K562 (cell line): Measurements from ENCODE around the gene DLGAP1. TPM values are rescaled to one million over a fixed set of nuclear protein-coding genes. Genes with fewer than 3 reads are reported as not detected.

Experiments
- ARNT ChIP-seq, 2 experiments: fragments of 450-650 bp; IDR thresholded peaks; 2 replicates each; pipeline ENCODE4 v1.6.1; 2016; ENCODE audit warnings: mild to moderate bottlenecking in 1 of 2
- BACH1 ChIP-seq: fragments of 200-800 bp; sonication (Bioruptor generic); IDR thresholded peaks from 2 replicates; pipeline ENCODE4 v1.6.1; 2016; ENCODE audit warnings: missing genetic modification characterization, missing compliant biosample characterization
- C11orf30 ChIP-seq: fragments of 450-650 bp; IDR thresholded peaks from 2 replicates; pipeline ENCODE4 v1.6.1; 2016; ENCODE audit warnings: low read depth, mild to moderate bottlenecking
- CTBP1 ChIP-seq: fragments of 450-650 bp; IDR thresholded peaks from 2 replicates; pipeline ENCODE4 v1.6.1; 2016; ENCODE audit warnings: borderline replicate concordance
- DPF2 ChIP-seq: fragments of 450-650 bp; IDR thresholded peaks from 2 replicates; pipeline ENCODE4 v1.6.1; 2016
- ELF1 ChIP-seq: fragments of 200-800 bp; sonication (Bioruptor generic); IDR thresholded peaks from 2 replicates; pipeline ENCODE4 v1.6.1; 2016; ENCODE audit warnings: missing genetic modification characterization, missing compliant biosample characterization
- FOXM1 ChIP-seq, 2 experiments: fragments of 450-650 bp in 1 of 2; sonication (generic) in 1 of 2; formaldehyde crosslinking in 1 of 2; IDR thresholded peaks; 2 replicates each; pipeline versions ENCODE4 v1.6.1 to v1.9.0; 2017 to 2022; ENCODE audit warnings: low read depth in 2 of 2, mild to moderate bottlenecking in 2 of 2, missing genetic modification reagents in 1 of 2, moderate library complexity in 1 of 2
- KDM2B ChIP-seq: fragments of 250-450 bp; sonication (Bioruptor Pico); IDR thresholded peaks from 2 replicates; pipeline ENCODE4 v1.8.0; 2021; ENCODE audit warnings: mild to moderate bottlenecking, moderate library complexity
- NFIC ChIP-seq: fragments of 450-650 bp; IDR thresholded peaks from 2 replicates; pipeline ENCODE4 v1.6.1; 2017; ENCODE audit warnings: mild to moderate bottlenecking, inconsistent platforms
- NFXL1 ChIP-seq: fragments of 450-650 bp; formaldehyde crosslinking; IDR thresholded peaks from 2 replicates; pipeline ENCODE4 v1.4.0; 2021; ENCODE audit warnings: mild to moderate bottlenecking
- RBM14 ChIP-seq: fragments of 200-400 bp; formaldehyde crosslinking; IDR thresholded peaks from 2 replicates; pipeline ENCODE4 v1.6.1; 2018; ENCODE audit warnings: low read depth, mild to moderate bottlenecking, low read length, moderate library complexity, borderline replicate concordance; ENCODE audit not compliant: insufficient read depth
- SMAD1 ChIP-seq: fragments of 150-350 bp; IDR thresholded peaks from 2 replicates; pipeline ENCODE4 v1.6.1; 2014; ENCODE audit warnings: low read length, low read depth; ENCODE audit not compliant: partially characterized antibody
- SMARCA4 ChIP-seq: fragments of 450-650 bp; IDR thresholded peaks from 2 replicates; pipeline ENCODE4 v1.6.1; 2016
- SMC3 ChIP-seq: conservative IDR thresholded peaks from 2 replicates; pipeline ENCODE4 v1.6.1; 2011; ENCODE audit warnings: low read depth, low read length, improper control_type of control experiment; ENCODE audit not compliant: insufficient read depth
- TBL1XR1 ChIP-seq, 2 experiments: IDR thresholded peaks; 2 replicates each; pipeline ENCODE4 v1.6.1; 2012; ENCODE audit warnings: improper control_type of control experiment in 2 of 2, low read length in 2 of 2, mild to moderate bottlenecking in 1 of 2
- ZHX1 ChIP-seq: fragments of 150-350 bp; conservative IDR thresholded peaks from 2 replicates; pipeline ENCODE4 v1.6.1; 2014; ENCODE audit warnings: low read length
- ZNF174 ChIP-seq: fragments of 250-450 bp; sonication (Bioruptor Pico); IDR thresholded peaks from 2 replicates; pipeline ENCODE4 v1.4.0; 2020; ENCODE audit warnings: mild to moderate bottlenecking
- ZNF263 ChIP-seq: sonication (generic); formaldehyde crosslinking; IDR thresholded peaks from 2 replicates; pipeline ENCODE4 v1.8.0; 2022; ENCODE audit warnings: mild to moderate bottlenecking, missing genetic modification reagents, borderline replicate concordance
- ZNF644 ChIP-seq: fragments of 200-800 bp; sonication (Bioruptor generic); IDR thresholded peaks from 2 replicates; pipeline ENCODE4 v1.6.1; 2016; ENCODE audit warnings: low read depth, missing genetic modification characterization, missing compliant biosample characterization
- polyA plus RNA-seq, 8 experiments: library from polyadenylated mRNA; depleted of rRNA in 4 of 8; stranded (reverse) in 5 of 8; unstranded in 3 of 8; fragments of >200 nt; fragmentation: Nextera tagmentation in 2 of 8; fragmentation: Illumina TruSeq in 1 of 8; extraction: Ambion mirVana in 2 of 8; extraction: Trizol in 1 of 8; gene quantifications; 2 replicates each; pipeline versions ENCODE4 v1.2.1 to v1.2.3, GENCODE V29; 2011 to 2014; ENCODE audit warnings: inconsistent platforms in 1 of 8, missing spikeins in 1 of 8
- total RNA-seq, 7 experiments: library from RNA; depleted of rRNA in 6 of 7; stranded (reverse); fragments of >200 nt in 6 of 7; fragmentation: Illumina TruSeq in 2 of 7; extraction: Trizol in 2 of 7; gene quantifications; 2 replicates each; pipeline versions ENCODE4 v1.2.1 to v1.2.3, GENCODE V29; 2011 to 2021; ENCODE audit warnings: low replicate concordance in 1 of 7
- TF ChIP-seq, protein P1 (sequence below): fragments of 250-450 bp; sonication (Bioruptor Pico); IDR thresholded peaks from 2 replicates; pipeline ENCODE4 v1.8.0; 2021; ENCODE audit warnings: moderate library complexity, mild to moderate bottlenecking, inconsistent platforms
- TF ChIP-seq, protein P2 (sequence below), 2 experiments: fragments of 450-650 bp in 1 of 2; sonication (generic) in 1 of 2; formaldehyde crosslinking; conservative IDR thresholded peaks; 2 replicates each; pipeline versions ENCODE4 v1.4.0 to v1.8.1; 2020 to 2022; ENCODE audit warnings: mild to moderate bottlenecking in 1 of 2, missing genetic modification reagents in 1 of 2
- TF ChIP-seq, protein P3 (sequence below): fragments of 250-450 bp; sonication (Bioruptor Pico); IDR thresholded peaks from 2 replicates; pipeline ENCODE4 v1.4.0; 2020; ENCODE audit warnings: mild to moderate bottlenecking, moderate library complexity, borderline replicate concordance

The DLGAP1 gene
- total and polyA plus RNA-seq, 9 of the 15 experiments (the other 6 are each of a cell fraction or from before 2014, with no cell fraction given), result 0.04 to 0.22 (median 0.08) TPM

DNA sequence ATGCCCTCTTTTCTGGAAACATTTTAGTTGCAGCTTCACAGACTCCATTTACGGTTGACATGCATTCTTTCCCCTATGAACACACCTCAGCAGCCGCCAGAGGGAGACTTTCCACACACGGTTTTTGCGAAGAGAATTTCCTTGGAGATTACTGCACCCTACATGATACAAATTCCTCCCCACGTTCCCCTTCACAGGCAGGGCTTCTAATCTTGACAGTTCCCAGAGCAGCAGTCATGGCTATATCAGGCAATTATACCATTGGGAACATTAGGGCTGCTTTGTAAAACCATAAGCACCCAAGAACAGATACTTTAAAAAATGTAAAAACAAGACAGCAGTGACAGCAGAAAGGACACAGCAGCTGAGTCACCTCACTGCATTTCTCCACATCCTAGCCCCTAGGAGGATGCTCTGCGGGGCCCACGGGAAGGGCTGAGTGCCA is 751.4 kb downstream of the DLGAP1 start (continued):
- no peak for TF ChIP-seq KDM2B (CRISPR knock-in tag)
- peak; percentile 63 for TF ChIP-seq CTBP1
- no peak for TF ChIP-seq FOXM1 (IDR thresholded peaks at IDR 0.05; ENCODE audit: low read depth)
- TF ChIP-seq FOXM1 (CRISPR knock-in tag; IDR thresholded peaks at IDR 0.05; ENCODE audit: low read depth), result no peak
- peak; percentile 71; the same call in 1 of the 2 replicates for TF ChIP-seq ZHX1
- TF ChIP-seq, protein P1, sequence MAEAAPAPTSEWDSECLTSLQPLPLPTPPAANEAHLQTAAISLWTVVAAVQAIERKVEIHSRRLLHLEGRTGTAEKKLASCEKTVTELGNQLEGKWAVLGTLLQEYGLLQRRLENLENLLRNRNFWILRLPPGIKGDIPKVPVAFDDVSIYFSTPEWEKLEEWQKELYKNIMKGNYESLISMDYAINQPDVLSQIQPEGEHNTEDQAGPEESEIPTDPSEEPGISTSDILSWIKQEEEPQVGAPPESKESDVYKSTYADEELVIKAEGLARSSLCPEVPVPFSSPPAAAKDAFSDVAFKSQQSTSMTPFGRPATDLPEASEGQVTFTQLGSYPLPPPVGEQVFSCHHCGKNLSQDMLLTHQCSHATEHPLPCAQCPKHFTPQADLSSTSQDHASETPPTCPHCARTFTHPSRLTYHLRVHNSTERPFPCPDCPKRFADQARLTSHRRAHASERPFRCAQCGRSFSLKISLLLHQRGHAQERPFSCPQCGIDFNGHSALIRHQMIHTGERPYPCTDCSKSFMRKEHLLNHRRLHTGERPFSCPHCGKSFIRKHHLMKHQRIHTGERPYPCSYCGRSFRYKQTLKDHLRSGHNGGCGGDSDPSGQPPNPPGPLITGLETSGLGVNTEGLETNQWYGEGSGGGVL (CRISPR knock-in tag), result no peak
- peak; percentile 48; the same call in 1 of the 2 replicates for TF ChIP-seq SMARCA4
- TF ChIP-seq ELF1 (tag), result no peak
- no peak for TF ChIP-seq TBL1XR1 (IDR thresholded peaks at IDR 0.05; ENCODE audit: low read length in 2 of 2)
- no peak for TF ChIP-seq ZNF174
- no peak for TF ChIP-seq RBM14
- TF ChIP-seq BACH1 (tag), result no peak
- TF ChIP-seq NFIC, result no peak
- TF ChIP-seq NFXL1 (CRISPR knock-in tag), result no peak
- TF ChIP-seq ZNF644 (tag), result no peak
- TF ChIP-seq DPF2, result 0 out of 2 replicates have a peak, but pooled peaks have one; percentile 26
- no peak for TF ChIP-seq SMAD1
- TF ChIP-seq, protein P2, sequence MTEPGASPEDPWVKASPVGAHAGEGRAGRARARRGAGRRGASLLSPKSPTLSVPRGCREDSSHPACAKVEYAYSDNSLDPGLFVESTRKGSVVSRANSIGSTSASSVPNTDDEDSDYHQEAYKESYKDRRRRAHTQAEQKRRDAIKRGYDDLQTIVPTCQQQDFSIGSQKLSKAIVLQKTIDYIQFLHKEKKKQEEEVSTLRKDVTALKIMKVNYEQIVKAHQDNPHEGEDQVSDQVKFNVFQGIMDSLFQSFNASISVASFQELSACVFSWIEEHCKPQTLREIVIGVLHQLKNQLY (CRISPR knock-in tag; conservative IDR thresholded peaks at IDR 0.05), result no peak
- TF ChIP-seq C11orf30, result peak; percentile 6; the same call in 1 of the 2 replicates
- no peak for TF ChIP-seq ZNF263
- peak in 1 of 2 experiments; percentile 70; a peak in 1 of 4 replicates for TF ChIP-seq ARNT (IDR thresholded peaks at IDR 0.05)
- TF ChIP-seq, protein P3, sequence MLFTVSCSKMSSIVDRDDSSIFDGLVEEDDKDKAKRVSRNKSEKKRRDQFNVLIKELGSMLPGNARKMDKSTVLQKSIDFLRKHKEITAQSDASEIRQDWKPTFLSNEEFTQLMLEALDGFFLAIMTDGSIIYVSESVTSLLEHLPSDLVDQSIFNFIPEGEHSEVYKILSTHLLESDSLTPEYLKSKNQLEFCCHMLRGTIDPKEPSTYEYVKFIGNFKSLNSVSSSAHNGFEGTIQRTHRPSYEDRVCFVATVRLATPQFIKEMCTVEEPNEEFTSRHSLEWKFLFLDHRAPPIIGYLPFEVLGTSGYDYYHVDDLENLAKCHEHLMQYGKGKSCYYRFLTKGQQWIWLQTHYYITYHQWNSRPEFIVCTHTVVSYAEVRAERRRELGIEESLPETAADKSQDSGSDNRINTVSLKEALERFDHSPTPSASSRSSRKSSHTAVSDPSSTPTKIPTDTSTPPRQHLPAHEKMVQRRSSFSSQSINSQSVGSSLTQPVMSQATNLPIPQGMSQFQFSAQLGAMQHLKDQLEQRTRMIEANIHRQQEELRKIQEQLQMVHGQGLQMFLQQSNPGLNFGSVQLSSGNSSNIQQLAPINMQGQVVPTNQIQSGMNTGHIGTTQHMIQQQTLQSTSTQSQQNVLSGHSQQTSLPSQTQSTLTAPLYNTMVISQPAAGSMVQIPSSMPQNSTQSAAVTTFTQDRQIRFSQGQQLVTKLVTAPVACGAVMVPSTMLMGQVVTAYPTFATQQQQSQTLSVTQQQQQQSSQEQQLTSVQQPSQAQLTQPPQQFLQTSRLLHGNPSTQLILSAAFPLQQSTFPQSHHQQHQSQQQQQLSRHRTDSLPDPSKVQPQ (CRISPR knock-in tag), result no peak
- peak; percentile 89 for TF ChIP-seq SMC3
